Measurements from ENCODE around the gene TCF12. TPM values are rescaled to one million over a fixed set of nuclear protein-coding genes. Genes with fewer than 3 reads are reported as not detected.
A peak's percentile ranks its signal among the peaks of the same experiment; 100 is the strongest.

TCF12 gene
- total RNA-seq, 1 donor from 2014 or later: 194 TPM

- Mint-ChIP-seq H3K27me3 (ENCODE audit: low read depth) (no peaks in the 10 kb centered on the region), H3K4me3 (no peak overlapping the region), H3K4me1 (peaks cover 22% of the 10 kb centered on the region), H3K9me3 (peaks cover 12% of the 10 kb centered on the region), H3K36me3 (peaks cover 23% of the 10 kb centered on the region), H3K27ac (no peak overlapping the region)
- no peak for TF ChIP-seq CTCF (IDR thresholded peaks at IDR 0.05; ENCODE audit: unreplicated experiment)
- no peak for DNase-seq (ENCODE audit: low spot score in 2 of 2, unreplicated experiment in 2 of 2)
These were observed 190.6 kb downstream of the TCF12 start for GRCh38 chr15:57109005-57109404.

- Mint-ChIP-seq H3K4me1 (peaks cover 24% of the 10 kb centered on the region), H3K9me3 (peaks cover 8% of the 10 kb centered on the region), H3K27ac (no peak overlapping the region), H3K4me3 (no peak overlapping the region), H3K27me3 (ENCODE audit: low read depth) (no peaks in the 10 kb centered on the region), H3K36me3 (peaks cover 15% of the 10 kb centered on the region)
- TF ChIP-seq CTCF (IDR thresholded peaks at IDR 0.05; ENCODE audit: unreplicated experiment): no peak
- DNase-seq (ENCODE audit: low spot score in 2 of 2, unreplicated experiment in 2 of 2): no peak
These were observed 192.6 kb downstream of the TCF12 start for GRCh38 chr15:57111002-57111401.

- Mint-ChIP-seq H3K9me3 (peaks cover 2% of the 10 kb centered on the region), H3K4me3 (no peak overlapping the region), H3K4me1 (peaks cover 24% of the 10 kb centered on the region), H3K27me3 (ENCODE audit: low read depth) (no peaks in the 10 kb centered on the region), H3K27ac (peak overlapping the region; percentile 64), H3K36me3 (peaks cover 5% of the 10 kb centered on the region)
- TF ChIP-seq CTCF (IDR thresholded peaks at IDR 0.05; ENCODE audit: unreplicated experiment): no peak
- DNase-seq (ENCODE audit: low spot score in 2 of 2, unreplicated experiment in 2 of 2): no peak
These were observed 193.7 kb downstream of the TCF12 start for GRCh38 chr15:57112178-57112577.

GRCh38 chr15:57114070-57114469 is 195.6 kb downstream of the TCF12 start:
- no peak for TF ChIP-seq CTCF (IDR thresholded peaks at IDR 0.05; ENCODE audit: unreplicated experiment)
- Mint-ChIP-seq H3K27ac (peak overlapping the region; percentile 25), H3K27me3 (ENCODE audit: low read depth) (no peaks in the 10 kb centered on the region), H3K9me3 (no peaks in the 10 kb centered on the region), H3K4me1 (peaks cover 38% of the 10 kb centered on the region), H3K4me3 (no peak overlapping the region), H3K36me3 (peaks cover 2% of the 10 kb centered on the region)
- no peak for DNase-seq (ENCODE audit: low spot score in 2 of 2, unreplicated experiment in 2 of 2)

GRCh38 chr15:57118013-57118799 is 199.8 kb downstream of the TCF12 start:
- Mint-ChIP-seq H3K4me1 (peaks cover 54% of the 10 kb centered on the region), H3K9me3 (no peaks in the 10 kb centered on the region), H3K36me3 (no peaks in the 10 kb centered on the region), H3K4me3 (no peak overlapping the region), H3K27me3 (ENCODE audit: low read depth) (no peaks in the 10 kb centered on the region), H3K27ac (peak overlapping the region; percentile 13)
- no peak for TF ChIP-seq CTCF (IDR thresholded peaks at IDR 0.05; ENCODE audit: unreplicated experiment)
- no peak for DNase-seq (ENCODE audit: low spot score in 2 of 2, unreplicated experiment in 2 of 2)

All from mesothelial cell of epicardium (in vitro differentiated cells).